Measurements from ENCODE around the gene COL27A1. TPM values are rescaled to one million over a fixed set of nuclear protein-coding genes. Genes with fewer than 3 reads are reported as not detected.

COL27A1 gene
- total RNA-seq, 6 experiments from 2014 or later = 22.2 to 24.1 (median 23.4) TPM

DNA sequence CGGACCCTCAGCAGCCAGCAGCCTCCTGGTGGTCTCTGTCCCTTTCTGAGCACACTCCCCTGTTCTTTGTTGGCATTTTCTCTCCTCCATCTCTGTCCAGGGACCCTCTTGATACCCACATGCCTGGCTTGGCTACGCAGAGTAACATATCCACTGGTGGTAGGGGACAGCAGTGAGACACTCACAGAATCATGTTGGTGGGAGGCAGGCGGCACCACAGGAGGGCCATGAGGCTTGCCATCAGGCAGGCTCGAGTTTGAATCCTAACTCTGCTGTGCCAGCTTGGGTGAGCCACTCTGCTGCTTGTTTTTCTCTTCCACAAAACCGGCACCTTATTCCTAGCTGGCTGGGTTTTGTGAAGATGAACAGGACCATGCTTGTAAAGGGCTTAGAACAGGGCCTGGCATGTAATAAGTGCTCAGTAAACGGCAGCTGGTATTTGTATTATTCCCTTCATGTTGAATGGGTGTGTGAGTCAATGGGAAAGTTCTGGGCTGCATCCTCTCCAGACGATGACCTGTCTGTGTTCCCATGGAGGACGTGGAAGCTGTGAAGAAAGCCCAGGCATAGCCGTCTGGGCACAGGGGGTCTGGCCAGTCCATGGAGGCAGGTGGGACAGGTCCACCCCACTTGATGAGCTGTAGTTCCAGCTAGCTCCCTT lies 2.3 kb downstream of the COL27A1 start:
- H3K4me3 Mint-ChIP-seq = peak overlapping the region; percentile 98
- peaks cover 6% of the 10 kb centered on the region for H3K27me3 Mint-ChIP-seq (ENCODE audit: insufficient read depth)
- H3K27ac Mint-ChIP-seq = peak overlapping the region; percentile 91
- TF ChIP-seq, protein P1, sequence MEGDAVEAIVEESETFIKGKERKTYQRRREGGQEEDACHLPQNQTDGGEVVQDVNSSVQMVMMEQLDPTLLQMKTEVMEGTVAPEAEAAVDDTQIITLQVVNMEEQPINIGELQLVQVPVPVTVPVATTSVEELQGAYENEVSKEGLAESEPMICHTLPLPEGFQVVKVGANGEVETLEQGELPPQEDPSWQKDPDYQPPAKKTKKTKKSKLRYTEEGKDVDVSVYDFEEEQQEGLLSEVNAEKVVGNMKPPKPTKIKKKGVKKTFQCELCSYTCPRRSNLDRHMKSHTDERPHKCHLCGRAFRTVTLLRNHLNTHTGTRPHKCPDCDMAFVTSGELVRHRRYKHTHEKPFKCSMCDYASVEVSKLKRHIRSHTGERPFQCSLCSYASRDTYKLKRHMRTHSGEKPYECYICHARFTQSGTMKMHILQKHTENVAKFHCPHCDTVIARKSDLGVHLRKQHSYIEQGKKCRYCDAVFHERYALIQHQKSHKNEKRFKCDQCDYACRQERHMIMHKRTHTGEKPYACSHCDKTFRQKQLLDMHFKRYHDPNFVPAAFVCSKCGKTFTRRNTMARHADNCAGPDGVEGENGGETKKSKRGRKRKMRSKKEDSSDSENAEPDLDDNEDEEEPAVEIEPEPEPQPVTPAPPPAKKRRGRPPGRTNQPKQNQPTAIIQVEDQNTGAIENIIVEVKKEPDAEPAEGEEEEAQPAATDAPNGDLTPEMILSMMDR (IDR thresholded peaks at IDR 0.05) = no peak
- H3K36me3 Mint-ChIP-seq (ENCODE audit: low read depth) = peaks cover 8% of the 10 kb centered on the region
- peak; percentile 38 for DNase-seq
- H3K4me1 Mint-ChIP-seq (ENCODE audit: low read depth) = peaks cover 66% of the 10 kb centered on the region
- no peaks in the 10 kb centered on the region for H3K9me3 Mint-ChIP-seq

- no peak overlapping the region for H3K27ac Mint-ChIP-seq
- no peaks in the 10 kb centered on the region for H3K9me3 Mint-ChIP-seq
- peaks cover 8% of the 10 kb centered on the region for H3K36me3 Mint-ChIP-seq (ENCODE audit: low read depth)
- TF ChIP-seq, protein P1 (IDR thresholded peaks at IDR 0.05) = no peak
- no peak for DNase-seq
- H3K4me3 Mint-ChIP-seq = no peak overlapping the region
- H3K4me1 Mint-ChIP-seq (ENCODE audit: low read depth) = peaks cover 76% of the 10 kb centered on the region
- H3K27me3 Mint-ChIP-seq (ENCODE audit: insufficient read depth) = peaks cover 6% of the 10 kb centered on the region
Measured at GRCh38 chr9:114158482-114159130, 3.3 kb downstream of the COL27A1 start.

DNA sequence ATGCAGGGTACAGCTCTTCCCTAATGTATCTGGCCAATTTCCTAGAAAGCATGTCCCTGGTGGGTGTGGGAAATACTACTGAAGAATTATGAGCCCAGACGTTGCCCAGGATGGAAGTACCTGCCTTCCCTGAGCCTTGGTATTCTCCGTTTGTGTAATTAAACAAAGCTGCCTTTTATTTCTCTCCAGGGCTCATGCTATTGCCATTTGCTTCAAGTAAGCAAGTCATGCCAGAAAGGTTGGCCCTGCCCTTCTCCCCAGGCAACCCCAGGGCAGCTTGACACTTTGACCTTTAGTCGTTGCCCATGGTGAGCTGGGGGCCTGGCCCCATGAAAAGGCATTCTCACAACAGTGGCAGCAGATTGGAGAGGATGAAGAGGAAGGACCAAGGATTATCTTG lies 4.4 kb downstream of the COL27A1 start:
- no peaks in the 10 kb centered on the region for H3K9me3 Mint-ChIP-seq
- peaks cover 80% of the 10 kb centered on the region for H3K4me1 Mint-ChIP-seq (ENCODE audit: low read depth)
- H3K36me3 Mint-ChIP-seq (ENCODE audit: low read depth) = peaks cover 8% of the 10 kb centered on the region
- TF ChIP-seq, protein P1 (IDR thresholded peaks at IDR 0.05) = no peak
- H3K27ac Mint-ChIP-seq = no peak overlapping the region
- H3K27me3 Mint-ChIP-seq (ENCODE audit: insufficient read depth) = no peaks in the 10 kb centered on the region; the same call in none of the 2 replicates
- no peak overlapping the region for H3K4me3 Mint-ChIP-seq
- DNase-seq = no peak

- Mint-ChIP-seq H3K4me1 (ENCODE audit: low read depth) (peaks cover 72% of the 10 kb centered on the region), H3K9me3 (no peaks in the 10 kb centered on the region), H3K27ac (no peak overlapping the region), H3K27me3 (ENCODE audit: insufficient read depth) (no peaks in the 10 kb centered on the region; the same call in none of the 2 replicates), H3K36me3 (ENCODE audit: low read depth) (peaks cover 4% of the 10 kb centered on the region), H3K4me3 (no peak overlapping the region)
- TF ChIP-seq, protein P1 (IDR thresholded peaks at IDR 0.05) = no peak
- no peak for DNase-seq
Measured at GRCh38 chr9:114161513-114161912, 6.2 kb downstream of the COL27A1 start.

DNA sequence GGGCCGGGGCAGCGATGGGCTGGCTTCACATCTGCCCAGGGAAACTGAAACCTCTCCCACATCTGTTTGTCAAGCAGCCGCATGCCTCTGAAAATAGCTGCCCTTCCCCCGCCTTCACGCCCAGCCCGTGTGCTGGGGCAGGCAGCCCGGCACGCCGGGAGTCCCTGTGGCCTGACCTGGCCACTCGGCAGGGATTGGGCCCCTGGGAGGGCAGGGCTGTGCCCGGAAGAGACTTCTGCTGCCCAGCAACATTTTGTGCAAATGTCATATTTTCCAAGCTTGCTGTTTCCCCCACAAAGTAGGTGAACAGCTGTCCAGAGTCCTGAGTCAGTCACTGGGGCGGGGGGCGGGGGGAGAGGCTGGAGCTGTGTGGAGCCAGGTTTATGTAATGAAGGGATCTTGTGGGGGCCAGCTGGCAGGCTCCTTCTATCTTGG lies 8.2 kb downstream of the COL27A1 start:
- Mint-ChIP-seq H3K36me3 (ENCODE audit: low read depth) (peaks cover 8% of the 10 kb centered on the region), H3K27me3 (ENCODE audit: insufficient read depth) (no peaks in the 10 kb centered on the region; the same call in 1 of the 2 replicates), H3K4me3 (peak overlapping the region; percentile 73), H3K4me1 (ENCODE audit: low read depth) (peaks cover 56% of the 10 kb centered on the region), H3K9me3 (no peaks in the 10 kb centered on the region), H3K27ac (peak overlapping the region; percentile 79)
- TF ChIP-seq, protein P1 (IDR thresholded peaks at IDR 0.05) = no peak
- peak; percentile 39 for DNase-seq

Data from HFFc6 (cell line).